Measurements from ENCODE around the gene GPAT3.
A peak's percentile ranks its signal among the peaks of the same experiment; 100 is the strongest.

GPAT3 gene

DNA sequence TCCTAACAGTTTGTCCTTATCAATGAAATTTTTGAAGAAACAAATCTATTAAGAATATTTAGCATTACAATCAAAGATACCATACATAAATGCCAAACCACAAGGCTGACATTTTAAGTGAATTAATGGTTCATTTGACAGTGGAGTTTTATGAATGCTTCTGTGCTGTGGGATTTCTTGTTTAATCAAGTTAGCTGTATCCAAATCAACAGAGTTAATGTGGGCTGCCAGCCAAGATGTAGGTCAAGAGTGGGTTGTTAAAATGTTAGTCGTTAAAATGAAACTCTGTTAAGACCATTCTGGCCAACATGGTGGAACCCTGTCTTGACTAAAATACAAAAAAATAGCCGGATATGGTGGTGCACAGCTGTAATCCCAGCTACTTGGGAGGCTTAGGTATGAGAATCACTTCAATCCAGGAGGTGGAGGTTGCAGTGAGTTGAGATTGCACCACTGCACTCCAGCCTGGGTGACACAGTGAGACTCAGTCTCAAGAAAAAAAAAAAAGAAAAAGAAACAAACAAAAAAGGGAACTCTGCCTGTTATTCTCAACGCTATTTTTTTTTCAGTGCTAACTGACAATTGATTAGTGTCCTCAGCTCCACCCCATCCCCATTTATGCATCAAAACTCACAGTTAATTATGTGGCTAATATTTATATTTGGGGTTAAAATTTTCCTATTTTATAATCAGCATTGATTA lies 20.2 kb downstream of the GPAT3 start:
- TF ChIP-seq, protein P1, sequence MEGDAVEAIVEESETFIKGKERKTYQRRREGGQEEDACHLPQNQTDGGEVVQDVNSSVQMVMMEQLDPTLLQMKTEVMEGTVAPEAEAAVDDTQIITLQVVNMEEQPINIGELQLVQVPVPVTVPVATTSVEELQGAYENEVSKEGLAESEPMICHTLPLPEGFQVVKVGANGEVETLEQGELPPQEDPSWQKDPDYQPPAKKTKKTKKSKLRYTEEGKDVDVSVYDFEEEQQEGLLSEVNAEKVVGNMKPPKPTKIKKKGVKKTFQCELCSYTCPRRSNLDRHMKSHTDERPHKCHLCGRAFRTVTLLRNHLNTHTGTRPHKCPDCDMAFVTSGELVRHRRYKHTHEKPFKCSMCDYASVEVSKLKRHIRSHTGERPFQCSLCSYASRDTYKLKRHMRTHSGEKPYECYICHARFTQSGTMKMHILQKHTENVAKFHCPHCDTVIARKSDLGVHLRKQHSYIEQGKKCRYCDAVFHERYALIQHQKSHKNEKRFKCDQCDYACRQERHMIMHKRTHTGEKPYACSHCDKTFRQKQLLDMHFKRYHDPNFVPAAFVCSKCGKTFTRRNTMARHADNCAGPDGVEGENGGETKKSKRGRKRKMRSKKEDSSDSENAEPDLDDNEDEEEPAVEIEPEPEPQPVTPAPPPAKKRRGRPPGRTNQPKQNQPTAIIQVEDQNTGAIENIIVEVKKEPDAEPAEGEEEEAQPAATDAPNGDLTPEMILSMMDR (IDR thresholded peaks at IDR 0.05), result no peak
- H3K36me3 ChIP-seq, result no peaks in the 10 kb centered on the region
- peak overlapping the region; percentile 85 for H3K27ac ChIP-seq
- H3K4me3 ChIP-seq (ENCODE audit: low read depth in 1 of 2, low read length in 1 of 2), result peak overlapping the region in 1 of 2 experiments; percentile 28
- no peaks in the 10 kb centered on the region for H3K9me3 ChIP-seq
- H3K4me1 ChIP-seq (ENCODE audit: control insufficient read depth in 1 of 2, insufficient read depth in 1 of 2, low read depth in 1 of 2, low read length in 1 of 2), result peaks cover 41 to 66% of the 10 kb centered on the region in 2 experiments
- H3K27me3 ChIP-seq, result no peaks in the 10 kb centered on the region

DNA sequence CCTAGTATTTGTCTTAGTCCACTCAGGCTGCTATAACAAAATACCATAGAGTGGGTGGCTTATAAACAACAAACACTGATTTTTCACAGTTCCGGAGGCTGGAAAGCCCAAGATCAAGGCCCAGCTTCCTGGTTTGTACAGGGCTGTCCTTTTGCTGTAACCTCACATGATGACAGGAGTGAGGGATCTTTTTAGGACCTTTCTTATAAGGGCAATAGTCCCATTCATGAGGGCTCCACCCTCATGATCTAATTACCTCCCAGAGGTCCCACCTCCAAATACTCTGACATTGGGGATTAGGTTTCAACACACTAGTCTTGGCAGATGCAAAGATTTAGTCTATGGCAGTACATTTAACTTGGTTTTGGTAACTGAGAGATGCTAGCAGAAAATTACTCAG lies 20.9 kb downstream of the GPAT3 start:
- no peaks in the 10 kb centered on the region for H3K27me3 ChIP-seq
- H3K27ac ChIP-seq, result peak overlapping the region; percentile 85
- no peaks in the 10 kb centered on the region for H3K36me3 ChIP-seq
- TF ChIP-seq, protein P1 (IDR thresholded peaks at IDR 0.05), result no peak
- no peaks in the 10 kb centered on the region for H3K9me3 ChIP-seq
- H3K4me3 ChIP-seq (ENCODE audit: low read depth in 1 of 2, low read length in 1 of 2), result peak overlapping the region in 1 of 2 experiments; percentile 28
- peaks cover 41 to 65% of the 10 kb centered on the region in 2 experiments for H3K4me1 ChIP-seq (ENCODE audit: control insufficient read depth in 1 of 2, insufficient read depth in 1 of 2, low read depth in 1 of 2, low read length in 1 of 2)

DNA sequence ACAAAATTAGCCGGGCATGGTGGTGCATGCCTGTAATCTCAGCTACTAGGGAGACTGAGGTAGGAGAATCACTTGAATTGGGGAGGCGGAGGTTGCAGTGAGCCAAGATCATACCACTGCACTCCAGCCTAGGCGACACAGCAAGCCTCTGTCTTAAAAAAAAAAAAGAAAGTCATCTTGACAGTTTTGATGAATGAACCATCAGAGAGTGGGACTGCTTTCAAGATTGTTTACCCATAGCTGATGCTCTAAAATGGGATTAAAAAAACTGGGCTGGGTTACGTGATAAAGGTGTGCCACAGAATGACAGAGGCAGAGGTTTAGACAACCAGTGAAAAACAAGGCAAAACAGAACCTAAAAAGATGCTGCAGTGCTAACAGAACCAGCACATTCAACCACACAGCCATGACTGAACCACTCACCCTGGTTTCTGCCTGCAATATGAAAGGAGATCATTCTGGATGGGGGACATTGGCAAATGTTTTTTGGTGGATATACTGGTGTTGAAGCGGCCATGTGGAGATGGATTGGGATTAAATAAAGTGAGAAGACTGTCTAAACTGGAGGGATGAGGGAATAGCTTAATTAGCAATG lies 22.2 kb downstream of the GPAT3 start:
- H3K4me1 ChIP-seq (ENCODE audit: control insufficient read depth in 1 of 2, insufficient read depth in 1 of 2, low read depth in 1 of 2, low read length in 1 of 2), result peaks cover 30 to 52% of the 10 kb centered on the region in 2 experiments
- no peak overlapping the region for H3K4me3 ChIP-seq (ENCODE audit: low read depth in 1 of 2, low read length in 1 of 2)
- H3K36me3 ChIP-seq, result no peaks in the 10 kb centered on the region
- TF ChIP-seq, protein P1 (IDR thresholded peaks at IDR 0.05), result no peak
- H3K27ac ChIP-seq, result peak overlapping the region; percentile 57
- H3K27me3 ChIP-seq, result no peaks in the 10 kb centered on the region
- no peaks in the 10 kb centered on the region for H3K9me3 ChIP-seq

DNA sequence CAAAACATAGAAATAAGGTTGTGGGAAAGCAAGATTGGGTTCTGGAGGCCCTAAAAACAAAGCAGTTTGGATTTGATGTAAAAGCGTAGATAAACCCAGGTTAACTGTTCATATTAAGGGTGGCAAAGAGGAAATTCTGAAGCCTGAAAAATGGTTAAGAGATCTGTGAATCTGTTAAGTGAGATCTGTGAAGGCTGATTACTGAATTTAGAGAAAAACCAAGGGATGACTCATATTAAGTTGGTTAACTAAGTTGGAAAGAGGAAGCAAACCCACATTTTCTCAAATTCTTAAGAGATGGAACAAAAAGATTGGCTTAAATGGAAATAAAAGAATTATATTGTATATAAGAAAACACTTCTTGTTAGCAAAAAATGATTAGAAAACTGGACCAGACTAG lies 22.8 kb downstream of the GPAT3 start:
- Histone ChIP-seq H3K9me3 (no peaks in the 10 kb centered on the region), H3K4me1 (ENCODE audit: control insufficient read depth in 1 of 2, insufficient read depth in 1 of 2, low read depth in 1 of 2, low read length in 1 of 2) (peaks cover 26 to 46% of the 10 kb centered on the region in 2 experiments), H3K4me3 (ENCODE audit: low read depth in 1 of 2, low read length in 1 of 2) (no peak overlapping the region), H3K27ac (peak overlapping the region; percentile 57), H3K36me3 (no peaks in the 10 kb centered on the region), H3K27me3 (no peaks in the 10 kb centered on the region)
- TF ChIP-seq, protein P1 (IDR thresholded peaks at IDR 0.05), result no peak

DNA sequence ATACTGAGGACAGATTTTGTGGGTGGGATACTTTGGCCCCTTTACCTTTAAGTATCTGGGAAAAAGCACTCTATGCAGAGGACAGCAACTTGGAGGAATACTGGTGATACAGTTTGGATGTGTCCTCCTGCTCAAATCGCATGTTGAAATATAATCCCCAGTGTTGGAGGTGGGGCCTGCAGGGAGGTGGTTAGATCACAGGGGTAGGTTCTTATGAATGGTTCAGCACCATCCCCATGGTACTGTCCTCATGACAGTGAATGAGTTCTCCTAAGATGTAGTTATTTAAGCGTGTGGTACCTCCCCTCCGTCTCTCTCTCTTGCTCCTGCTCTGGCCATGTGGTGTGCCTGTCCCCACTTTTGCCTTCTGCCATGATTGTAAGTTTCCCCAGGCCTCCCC lies 24.6 kb downstream of the GPAT3 start:
- no peaks in the 10 kb centered on the region for H3K27me3 ChIP-seq
- H3K9me3 ChIP-seq, result no peaks in the 10 kb centered on the region
- no peak overlapping the region for H3K4me3 ChIP-seq (ENCODE audit: low read depth in 1 of 2, low read length in 1 of 2)
- no peak overlapping the region for H3K27ac ChIP-seq
- TF ChIP-seq, protein P1 (IDR thresholded peaks at IDR 0.05), result no peak
- no peaks in the 10 kb centered on the region for H3K36me3 ChIP-seq
- H3K4me1 ChIP-seq (ENCODE audit: control insufficient read depth in 1 of 2, insufficient read depth in 1 of 2, low read depth in 1 of 2, low read length in 1 of 2), result peaks cover 24 to 43% of the 10 kb centered on the region in 2 experiments

All from neutrophil (primary cell).